ENCODE results near the gene CDH19.

The CDH19 gene

GRCh38 chr18:66607632-66608031, 3.7 kb upstream of the CDH19 start:
- H3K4me3 Mint-ChIP-seq, result no peak overlapping the region

GRCh38 chr18:66601649-66602048, 2.2 kb downstream of the CDH19 start:
- Mint-ChIP-seq H3K4me3 (no peak overlapping the region), H3K9me3 (no peaks in the 10 kb centered on the region), H3K36me3 (ENCODE audit: low read depth) (no peaks in the 10 kb centered on the region), H3K27ac (no peak overlapping the region), H3K27me3 (no peaks in the 10 kb centered on the region), H3K4me1 (ENCODE audit: low read depth) (no peaks in the 10 kb centered on the region)

More at GRCh38 chr18:66607632-66608031, 3.7 kb upstream of the CDH19 start:
- H3K27me3 Mint-ChIP-seq, result no peaks in the 10 kb centered on the region
- H3K36me3 Mint-ChIP-seq (ENCODE audit: low read depth), result no peaks in the 10 kb centered on the region
- H3K27ac Mint-ChIP-seq, result no peak overlapping the region
- H3K4me1 Mint-ChIP-seq (ENCODE audit: low read depth), result no peaks in the 10 kb centered on the region
- peaks cover 7% of the 10 kb centered on the region for H3K9me3 Mint-ChIP-seq

- Mint-ChIP-seq H3K36me3 (ENCODE audit: low read depth) (no peaks in the 10 kb centered on the region), H3K4me1 (ENCODE audit: low read depth) (no peaks in the 10 kb centered on the region), H3K4me3 (no peak overlapping the region), H3K27ac (no peak overlapping the region), H3K9me3 (peaks cover 4% of the 10 kb centered on the region), H3K27me3 (no peaks in the 10 kb centered on the region)
Measured at GRCh38 chr18:66599190-66599589, 4.7 kb downstream of the CDH19 start.

GRCh38 chr18:66587430-66587829, 16.5 kb downstream of the CDH19 start:
- no peaks in the 10 kb centered on the region for H3K27me3 Mint-ChIP-seq
- no peak overlapping the region for H3K4me3 Mint-ChIP-seq
- no peaks in the 10 kb centered on the region for H3K9me3 Mint-ChIP-seq
- H3K27ac Mint-ChIP-seq, result no peak overlapping the region
- H3K36me3 Mint-ChIP-seq (ENCODE audit: low read depth), result no peaks in the 10 kb centered on the region
- no peaks in the 10 kb centered on the region for H3K4me1 Mint-ChIP-seq (ENCODE audit: low read depth)

GRCh38 chr18:66582211-66582610, 21.7 kb downstream of the CDH19 start:
- Mint-ChIP-seq H3K27me3 (no peaks in the 10 kb centered on the region), H3K36me3 (ENCODE audit: low read depth) (no peaks in the 10 kb centered on the region), H3K4me1 (ENCODE audit: low read depth) (no peaks in the 10 kb centered on the region), H3K4me3 (no peak overlapping the region), H3K27ac (no peak overlapping the region), H3K9me3 (peaks cover 4% of the 10 kb centered on the region)

- H3K27me3 Mint-ChIP-seq, result no peaks in the 10 kb centered on the region
- H3K27ac Mint-ChIP-seq, result no peak overlapping the region
- H3K4me3 Mint-ChIP-seq, result no peak overlapping the region
- H3K4me1 Mint-ChIP-seq (ENCODE audit: low read depth), result no peaks in the 10 kb centered on the region
- no peaks in the 10 kb centered on the region for H3K36me3 Mint-ChIP-seq (ENCODE audit: low read depth)
- peaks cover 4% of the 10 kb centered on the region for H3K9me3 Mint-ChIP-seq
Measured at GRCh38 chr18:66575263-66575662, 28.6 kb downstream of the CDH19 start.

- no peaks in the 10 kb centered on the region for H3K36me3 Mint-ChIP-seq (ENCODE audit: low read depth)
- H3K27ac Mint-ChIP-seq, result no peak overlapping the region
- no peaks in the 10 kb centered on the region for H3K4me1 Mint-ChIP-seq (ENCODE audit: low read depth)
- H3K9me3 Mint-ChIP-seq, result no peaks in the 10 kb centered on the region
- H3K27me3 Mint-ChIP-seq, result no peaks in the 10 kb centered on the region
- H3K4me3 Mint-ChIP-seq, result no peak overlapping the region
Measured at GRCh38 chr18:66571845-66572244, 32.0 kb downstream of the CDH19 start.

GRCh38 chr18:66566616-66567015, 37.3 kb downstream of the CDH19 start:
- H3K4me1 Mint-ChIP-seq (ENCODE audit: low read depth), result no peaks in the 10 kb centered on the region
- no peak overlapping the region for H3K27ac Mint-ChIP-seq
- H3K27me3 Mint-ChIP-seq, result no peaks in the 10 kb centered on the region
- no peaks in the 10 kb centered on the region for H3K9me3 Mint-ChIP-seq
- H3K4me3 Mint-ChIP-seq, result no peak overlapping the region
- H3K36me3 Mint-ChIP-seq (ENCODE audit: low read depth), result no peaks in the 10 kb centered on the region

- no peaks in the 10 kb centered on the region for H3K27me3 Mint-ChIP-seq
- no peaks in the 10 kb centered on the region for H3K4me1 Mint-ChIP-seq (ENCODE audit: low read depth)
- no peak overlapping the region for H3K4me3 Mint-ChIP-seq
- H3K36me3 Mint-ChIP-seq (ENCODE audit: low read depth), result no peaks in the 10 kb centered on the region
- no peak overlapping the region for H3K27ac Mint-ChIP-seq
- H3K9me3 Mint-ChIP-seq, result no peaks in the 10 kb centered on the region
Measured at GRCh38 chr18:66564236-66564635, 39.7 kb downstream of the CDH19 start.

- no peak overlapping the region for H3K27ac Mint-ChIP-seq
- H3K27me3 Mint-ChIP-seq, result no peaks in the 10 kb centered on the region
- H3K4me3 Mint-ChIP-seq, result no peak overlapping the region
- H3K4me1 Mint-ChIP-seq (ENCODE audit: low read depth), result no peaks in the 10 kb centered on the region
- no peaks in the 10 kb centered on the region for H3K9me3 Mint-ChIP-seq
- H3K36me3 Mint-ChIP-seq (ENCODE audit: low read depth), result no peaks in the 10 kb centered on the region
Measured at GRCh38 chr18:66562279-66562678, 41.6 kb downstream of the CDH19 start.

GRCh38 chr18:66560094-66560493, 43.8 kb downstream of the CDH19 start:
- no peaks in the 10 kb centered on the region for H3K9me3 Mint-ChIP-seq
- H3K4me1 Mint-ChIP-seq (ENCODE audit: low read depth), result no peaks in the 10 kb centered on the region
- no peak overlapping the region for H3K27ac Mint-ChIP-seq
- no peaks in the 10 kb centered on the region for H3K27me3 Mint-ChIP-seq
- no peak overlapping the region for H3K4me3 Mint-ChIP-seq
- H3K36me3 Mint-ChIP-seq (ENCODE audit: low read depth), result no peaks in the 10 kb centered on the region

- Mint-ChIP-seq H3K36me3 (ENCODE audit: low read depth) (no peaks in the 10 kb centered on the region), H3K4me1 (ENCODE audit: low read depth) (no peaks in the 10 kb centered on the region), H3K27ac (no peak overlapping the region), H3K9me3 (no peaks in the 10 kb centered on the region), H3K4me3 (no peak overlapping the region), H3K27me3 (no peaks in the 10 kb centered on the region)
Measured at GRCh38 chr18:66558773-66559172, 45.1 kb downstream of the CDH19 start.

- no peaks in the 10 kb centered on the region for H3K36me3 Mint-ChIP-seq (ENCODE audit: low read depth)
- no peaks in the 10 kb centered on the region for H3K9me3 Mint-ChIP-seq
- H3K4me1 Mint-ChIP-seq (ENCODE audit: low read depth), result no peaks in the 10 kb centered on the region
- no peaks in the 10 kb centered on the region for H3K27me3 Mint-ChIP-seq
- H3K4me3 Mint-ChIP-seq, result no peak overlapping the region
- no peak overlapping the region for H3K27ac Mint-ChIP-seq
Measured at GRCh38 chr18:66557091-66557490, 46.8 kb downstream of the CDH19 start.

GRCh38 chr18:66555585-66555984, 48.3 kb downstream of the CDH19 start:
- H3K4me3 Mint-ChIP-seq, result no peak overlapping the region

GRCh38 chr18:66553824-66554223, 50.1 kb downstream of the CDH19 start:
- no peaks in the 10 kb centered on the region for H3K4me1 Mint-ChIP-seq (ENCODE audit: low read depth)
- H3K4me3 Mint-ChIP-seq, result no peak overlapping the region
- no peaks in the 10 kb centered on the region for H3K36me3 Mint-ChIP-seq (ENCODE audit: low read depth)

More at GRCh38 chr18:66555585-66555984, 48.3 kb downstream of the CDH19 start:
- H3K4me1 Mint-ChIP-seq (ENCODE audit: low read depth), result no peaks in the 10 kb centered on the region
- H3K27me3 Mint-ChIP-seq, result no peaks in the 10 kb centered on the region
- H3K27ac Mint-ChIP-seq, result no peak overlapping the region
- no peaks in the 10 kb centered on the region for H3K9me3 Mint-ChIP-seq
- no peaks in the 10 kb centered on the region for H3K36me3 Mint-ChIP-seq (ENCODE audit: low read depth)

GRCh38 chr18:66550366-66550765, 53.5 kb downstream of the CDH19 start:
- H3K27me3 Mint-ChIP-seq, result no peaks in the 10 kb centered on the region
- no peaks in the 10 kb centered on the region for H3K4me1 Mint-ChIP-seq (ENCODE audit: low read depth)
- H3K36me3 Mint-ChIP-seq (ENCODE audit: low read depth), result no peaks in the 10 kb centered on the region
- H3K4me3 Mint-ChIP-seq, result no peak overlapping the region
- no peak overlapping the region for H3K27ac Mint-ChIP-seq
- H3K9me3 Mint-ChIP-seq, result peaks cover 6% of the 10 kb centered on the region

More at GRCh38 chr18:66553824-66554223, 50.1 kb downstream of the CDH19 start:
- H3K27me3 Mint-ChIP-seq, result no peaks in the 10 kb centered on the region
- H3K9me3 Mint-ChIP-seq, result no peaks in the 10 kb centered on the region
- no peak overlapping the region for H3K27ac Mint-ChIP-seq
